ENCODE results near the gene RGS2. TPM values are rescaled to one million over a fixed set of nuclear protein-coding genes. Genes with fewer than 3 reads are reported as not detected.

RGS2 gene
- total RNA-seq, 1 donor from 2014 or later = 14.4 TPM

DNA sequence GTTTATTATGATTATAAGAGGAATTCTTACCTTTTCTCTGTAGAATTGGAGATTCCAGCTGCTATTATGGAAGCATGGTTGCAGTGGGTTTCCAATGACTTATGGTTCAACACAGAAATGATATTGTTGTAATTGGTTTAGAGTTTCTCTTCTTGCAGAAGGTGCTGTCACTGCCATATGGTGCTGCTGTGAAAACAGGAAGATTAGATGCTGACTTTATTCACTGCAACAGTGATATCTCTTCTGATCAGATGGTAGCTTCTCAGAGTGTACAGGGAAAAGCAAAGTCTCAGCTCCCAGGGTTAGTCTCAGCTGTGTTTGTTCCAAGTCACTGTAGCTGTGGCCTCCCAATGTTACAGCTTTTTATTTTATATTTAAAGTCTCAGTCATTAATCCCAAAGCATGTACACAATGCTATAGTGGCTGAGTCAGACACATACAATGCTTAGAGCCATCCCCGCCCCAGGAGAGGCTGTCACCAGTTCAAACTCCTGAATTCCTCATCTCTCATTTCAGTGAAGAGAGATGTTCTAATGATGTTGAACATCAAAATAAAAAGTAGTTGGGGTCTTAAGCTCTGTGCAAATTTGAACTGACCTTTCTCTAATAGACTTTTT, 42.7 kb upstream of the RGS2 start:
- H3K36me3 Mint-ChIP-seq = no peaks in the 10 kb centered on the region
- Histone ChIP-seq H3F3A (ENCODE audit: low read depth) (no peaks in the 10 kb centered on the region), H4K20me1 (ENCODE audit: low read depth) (no peaks in the 10 kb centered on the region), H3K9ac (no peak overlapping the region), H2AFZ (replicated peaks) (no peak overlapping the region), H3K4me1 (no peaks in the 10 kb centered on the region), H3K4me2 (no peak overlapping the region), H3K27ac (no peak overlapping the region), H3K36me3 (no peaks in the 10 kb centered on the region), H3K4me3 (no peak overlapping the region), H3K9me3 (ENCODE audit: low read depth) (no peaks in the 10 kb centered on the region), H3K27me3 (no peaks in the 10 kb centered on the region), H3K79me2 (ENCODE audit: low read depth) (no peaks in the 10 kb centered on the region)
- H3K4me1 Mint-ChIP-seq = no peaks in the 10 kb centered on the region
- no peak for TF ChIP-seq EZH2phosphoT487 (IDR thresholded peaks at IDR 0.05)
- H3K27ac Mint-ChIP-seq = no peak overlapping the region
- DNase-seq (ENCODE audit: low spot score) = no peak
- H3K9me3 Mint-ChIP-seq = no peaks in the 10 kb centered on the region
- H3K27me3 Mint-ChIP-seq (ENCODE audit: insufficient read depth, low read depth) = no peaks in the 10 kb centered on the region
- H3K4me3 Mint-ChIP-seq = no peak overlapping the region

- H3K36me3 ChIP-seq = no peaks in the 10 kb centered on the region
- H3K9ac ChIP-seq = no peak overlapping the region
- H3K4me1 ChIP-seq = no peaks in the 10 kb centered on the region
- H2AFZ ChIP-seq (replicated peaks) = peak overlapping the region; percentile 20
- no peaks in the 10 kb centered on the region for H3F3A ChIP-seq (ENCODE audit: low read depth)
- no peaks in the 10 kb centered on the region for H3K9me3 ChIP-seq (ENCODE audit: low read depth)
- H3K27ac Mint-ChIP-seq = no peak overlapping the region
- H3K36me3 Mint-ChIP-seq = no peaks in the 10 kb centered on the region
- no peaks in the 10 kb centered on the region for H3K27me3 ChIP-seq
- H3K27ac ChIP-seq = no peak overlapping the region
- H3K79me2 ChIP-seq (ENCODE audit: low read depth) = no peaks in the 10 kb centered on the region
- no peaks in the 10 kb centered on the region for H3K4me1 Mint-ChIP-seq
- DNase-seq (ENCODE audit: low spot score) = peak; percentile 33
- H3K4me3 ChIP-seq = no peak overlapping the region
- H3K27me3 Mint-ChIP-seq (ENCODE audit: insufficient read depth, low read depth) = no peaks in the 10 kb centered on the region
- no peak overlapping the region for H3K4me2 ChIP-seq
- H3K4me3 Mint-ChIP-seq = no peak overlapping the region
- no peak for TF ChIP-seq EZH2phosphoT487 (IDR thresholded peaks at IDR 0.05)
- TF ChIP-seq, protein P1, sequence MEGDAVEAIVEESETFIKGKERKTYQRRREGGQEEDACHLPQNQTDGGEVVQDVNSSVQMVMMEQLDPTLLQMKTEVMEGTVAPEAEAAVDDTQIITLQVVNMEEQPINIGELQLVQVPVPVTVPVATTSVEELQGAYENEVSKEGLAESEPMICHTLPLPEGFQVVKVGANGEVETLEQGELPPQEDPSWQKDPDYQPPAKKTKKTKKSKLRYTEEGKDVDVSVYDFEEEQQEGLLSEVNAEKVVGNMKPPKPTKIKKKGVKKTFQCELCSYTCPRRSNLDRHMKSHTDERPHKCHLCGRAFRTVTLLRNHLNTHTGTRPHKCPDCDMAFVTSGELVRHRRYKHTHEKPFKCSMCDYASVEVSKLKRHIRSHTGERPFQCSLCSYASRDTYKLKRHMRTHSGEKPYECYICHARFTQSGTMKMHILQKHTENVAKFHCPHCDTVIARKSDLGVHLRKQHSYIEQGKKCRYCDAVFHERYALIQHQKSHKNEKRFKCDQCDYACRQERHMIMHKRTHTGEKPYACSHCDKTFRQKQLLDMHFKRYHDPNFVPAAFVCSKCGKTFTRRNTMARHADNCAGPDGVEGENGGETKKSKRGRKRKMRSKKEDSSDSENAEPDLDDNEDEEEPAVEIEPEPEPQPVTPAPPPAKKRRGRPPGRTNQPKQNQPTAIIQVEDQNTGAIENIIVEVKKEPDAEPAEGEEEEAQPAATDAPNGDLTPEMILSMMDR (IDR thresholded peaks at IDR 0.05) = peak; percentile 24
- H3K9me3 Mint-ChIP-seq = no peaks in the 10 kb centered on the region
- H4K20me1 ChIP-seq (ENCODE audit: low read depth) = no peaks in the 10 kb centered on the region
Measured at GRCh38 chr1:192766876-192767275, 42.0 kb upstream of the RGS2 start.

GRCh38 chr1:192767798-192768197, 41.0 kb upstream of the RGS2 start:
- Histone ChIP-seq H3K4me2 (no peak overlapping the region), H3K9me3 (ENCODE audit: low read depth) (no peaks in the 10 kb centered on the region), H3K27ac (no peak overlapping the region), H3K27me3 (no peaks in the 10 kb centered on the region), H3F3A (ENCODE audit: low read depth) (no peaks in the 10 kb centered on the region), H3K36me3 (no peaks in the 10 kb centered on the region), H3K4me1 (no peaks in the 10 kb centered on the region), H3K4me3 (no peak overlapping the region), H4K20me1 (ENCODE audit: low read depth) (no peaks in the 10 kb centered on the region), H2AFZ (replicated peaks) (no peak overlapping the region), H3K79me2 (ENCODE audit: low read depth) (no peaks in the 10 kb centered on the region), H3K9ac (no peak overlapping the region)
- Mint-ChIP-seq H3K4me1 (no peaks in the 10 kb centered on the region), H3K27me3 (ENCODE audit: insufficient read depth, low read depth) (no peaks in the 10 kb centered on the region), H3K27ac (no peak overlapping the region), H3K36me3 (no peaks in the 10 kb centered on the region), H3K9me3 (no peaks in the 10 kb centered on the region), H3K4me3 (no peak overlapping the region)
- TF ChIP-seq, protein P1 (IDR thresholded peaks at IDR 0.05) = no peak
- no peak for TF ChIP-seq EZH2phosphoT487 (IDR thresholded peaks at IDR 0.05)
- TF ChIP-seq EZH2 (IDR thresholded peaks at IDR 0.05) = no peak
- DNase-seq (ENCODE audit: low spot score) = no peak

DNA sequence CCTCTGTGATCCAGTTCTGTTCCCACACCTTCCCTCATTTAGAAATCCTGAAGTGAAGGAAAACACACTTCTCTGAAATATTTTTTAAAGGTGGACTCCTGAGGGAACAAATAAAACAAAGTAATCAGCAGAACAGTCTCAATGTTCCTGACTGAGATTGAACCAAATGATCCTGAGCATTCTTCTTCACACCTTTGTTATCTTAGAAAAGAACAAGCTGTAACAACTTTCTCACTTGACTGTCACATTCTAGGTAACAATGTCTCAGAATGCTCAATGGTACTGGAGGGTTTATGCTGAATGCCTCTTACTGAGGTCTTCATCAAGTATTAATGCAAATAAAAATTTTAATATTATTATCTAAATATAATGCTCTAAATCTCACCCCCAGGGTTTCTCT, 40.4 kb upstream of the RGS2 start:
- H3F3A ChIP-seq (ENCODE audit: low read depth) = no peaks in the 10 kb centered on the region
- Mint-ChIP-seq H3K4me3 (no peak overlapping the region), H3K27ac (no peak overlapping the region), H3K27me3 (ENCODE audit: insufficient read depth, low read depth) (no peaks in the 10 kb centered on the region), H3K4me1 (no peaks in the 10 kb centered on the region), H3K36me3 (no peaks in the 10 kb centered on the region), H3K9me3 (no peaks in the 10 kb centered on the region)
- H3K4me1 ChIP-seq = no peaks in the 10 kb centered on the region
- no peaks in the 10 kb centered on the region for H3K79me2 ChIP-seq (ENCODE audit: low read depth)
- H3K4me3 ChIP-seq = no peak overlapping the region
- H3K36me3 ChIP-seq = no peaks in the 10 kb centered on the region
- no peak for DNase-seq (ENCODE audit: low spot score)
- no peak for TF ChIP-seq EZH2 (IDR thresholded peaks at IDR 0.05)
- no peaks in the 10 kb centered on the region for H3K9me3 ChIP-seq (ENCODE audit: low read depth)
- H4K20me1 ChIP-seq (ENCODE audit: low read depth) = no peaks in the 10 kb centered on the region
- H3K27me3 ChIP-seq = no peaks in the 10 kb centered on the region
- H3K27ac ChIP-seq = no peak overlapping the region
- no peak overlapping the region for H2AFZ ChIP-seq (replicated peaks)
- H3K4me2 ChIP-seq = no peak overlapping the region
- no peak overlapping the region for H3K9ac ChIP-seq
